GM13976 (cell line): ENCODE results near the gene DSCAML1.

ENCODE experiments used
- DNase-seq: peaks from one replicate; pipeline ENCODE4 v3.0.0; 2012; ENCODE audit warnings: low spot score
- in situ Hi-C: fragments of 300-500 bp; cut with MboI; formaldehyde crosslinking; loops from one replicate; pipeline ENCODE4 v1.12.0; 2022; ENCODE audit warnings: low sequenced_read_pairs, mixed read lengths, inconsistent platforms; ENCODE audit not compliant: unreplicated experiment
- TF ChIP-seq, protein P1 (sequence below): IDR thresholded peaks from 2 replicates; pipeline ENCODE4 v1.5.1; 2012; ENCODE audit warnings: borderline replicate concordance, mild to moderate bottlenecking; ENCODE audit not compliant: insufficient read depth; ENCODE audit errors: extremely low read depth, missing control alignments, control extremely low read depth

The DSCAML1 gene

DNA sequence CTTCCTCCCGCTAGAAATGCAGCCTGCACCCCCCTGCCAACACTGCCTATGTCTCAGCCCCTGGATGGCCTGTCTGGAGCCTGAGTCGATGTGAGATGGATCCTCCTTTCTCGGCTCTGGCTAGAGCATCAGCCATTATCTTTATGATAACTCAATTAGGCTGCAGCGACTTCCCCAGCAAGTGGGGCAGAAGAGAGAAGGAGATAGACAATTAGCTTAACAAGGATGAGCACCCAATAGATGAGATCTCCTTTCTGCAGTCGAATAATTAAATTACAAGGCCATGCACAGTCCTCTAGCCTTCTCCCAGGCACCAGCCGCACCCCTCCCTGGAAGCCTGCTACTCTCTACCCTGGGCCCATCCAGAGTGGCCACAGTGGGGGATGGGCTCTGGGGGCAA lies 290.0 kb downstream of the DSCAML1 start:
- no peak for DNase-seq
- TF ChIP-seq, protein P1, sequence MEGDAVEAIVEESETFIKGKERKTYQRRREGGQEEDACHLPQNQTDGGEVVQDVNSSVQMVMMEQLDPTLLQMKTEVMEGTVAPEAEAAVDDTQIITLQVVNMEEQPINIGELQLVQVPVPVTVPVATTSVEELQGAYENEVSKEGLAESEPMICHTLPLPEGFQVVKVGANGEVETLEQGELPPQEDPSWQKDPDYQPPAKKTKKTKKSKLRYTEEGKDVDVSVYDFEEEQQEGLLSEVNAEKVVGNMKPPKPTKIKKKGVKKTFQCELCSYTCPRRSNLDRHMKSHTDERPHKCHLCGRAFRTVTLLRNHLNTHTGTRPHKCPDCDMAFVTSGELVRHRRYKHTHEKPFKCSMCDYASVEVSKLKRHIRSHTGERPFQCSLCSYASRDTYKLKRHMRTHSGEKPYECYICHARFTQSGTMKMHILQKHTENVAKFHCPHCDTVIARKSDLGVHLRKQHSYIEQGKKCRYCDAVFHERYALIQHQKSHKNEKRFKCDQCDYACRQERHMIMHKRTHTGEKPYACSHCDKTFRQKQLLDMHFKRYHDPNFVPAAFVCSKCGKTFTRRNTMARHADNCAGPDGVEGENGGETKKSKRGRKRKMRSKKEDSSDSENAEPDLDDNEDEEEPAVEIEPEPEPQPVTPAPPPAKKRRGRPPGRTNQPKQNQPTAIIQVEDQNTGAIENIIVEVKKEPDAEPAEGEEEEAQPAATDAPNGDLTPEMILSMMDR: no peak
- in situ Hi-C loops: no loop called here

DNA sequence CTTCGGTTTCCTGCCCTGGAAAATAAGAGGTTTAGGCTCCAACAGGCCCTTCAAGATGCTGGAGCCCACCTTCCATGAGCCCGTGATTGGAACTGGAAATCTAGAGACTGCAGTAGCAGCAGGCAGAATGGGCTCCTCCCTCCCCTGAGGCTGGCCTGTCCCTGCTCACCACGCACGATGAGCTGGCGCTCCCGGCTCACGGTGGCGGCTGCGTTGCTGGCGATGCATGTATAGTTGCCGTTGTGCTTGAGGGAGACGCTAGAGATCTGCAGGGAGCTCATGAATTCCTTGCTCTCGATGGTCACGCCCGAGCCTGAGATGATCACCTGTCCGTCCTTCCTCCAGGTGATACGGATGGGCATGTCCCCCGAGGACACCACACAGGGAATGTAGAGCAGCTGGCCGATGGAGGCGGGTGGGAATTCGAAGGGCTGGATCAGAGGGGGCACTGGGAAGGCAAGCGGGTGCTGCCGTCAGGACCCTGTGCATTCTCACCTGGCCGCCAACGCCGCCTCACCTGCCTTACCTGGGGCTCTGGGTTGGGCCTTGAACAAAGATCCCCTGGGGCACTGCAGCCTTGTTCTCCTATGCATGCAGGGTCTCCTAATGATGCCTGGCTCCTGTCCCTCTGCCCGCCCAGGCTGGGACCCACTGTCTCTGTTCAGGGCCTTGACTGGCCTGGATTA lies 291.6 kb downstream of the DSCAML1 start:
- in situ Hi-C loops: no loop called here
- TF ChIP-seq, protein P1: no peak
- no peak for DNase-seq

DNA sequence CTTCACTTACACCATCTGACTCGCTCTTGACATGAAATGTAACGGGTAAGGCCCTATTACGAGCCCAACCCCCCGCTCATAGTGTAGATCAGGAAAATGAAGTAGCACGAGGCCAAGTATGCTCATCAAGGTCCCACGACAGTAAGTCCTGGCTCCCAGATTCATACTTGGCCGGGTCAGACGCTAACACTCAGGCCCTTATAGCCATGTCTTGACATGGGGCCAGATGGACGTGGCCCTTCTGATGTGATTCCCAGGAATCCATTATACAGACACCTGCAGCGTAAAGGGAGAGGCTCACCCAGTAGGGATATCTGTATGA lies 294.3 kb downstream of the DSCAML1 start:
- DNase-seq: no peak
- TF ChIP-seq, protein P1: no peak
- in situ Hi-C loops: no loop called here

DNA sequence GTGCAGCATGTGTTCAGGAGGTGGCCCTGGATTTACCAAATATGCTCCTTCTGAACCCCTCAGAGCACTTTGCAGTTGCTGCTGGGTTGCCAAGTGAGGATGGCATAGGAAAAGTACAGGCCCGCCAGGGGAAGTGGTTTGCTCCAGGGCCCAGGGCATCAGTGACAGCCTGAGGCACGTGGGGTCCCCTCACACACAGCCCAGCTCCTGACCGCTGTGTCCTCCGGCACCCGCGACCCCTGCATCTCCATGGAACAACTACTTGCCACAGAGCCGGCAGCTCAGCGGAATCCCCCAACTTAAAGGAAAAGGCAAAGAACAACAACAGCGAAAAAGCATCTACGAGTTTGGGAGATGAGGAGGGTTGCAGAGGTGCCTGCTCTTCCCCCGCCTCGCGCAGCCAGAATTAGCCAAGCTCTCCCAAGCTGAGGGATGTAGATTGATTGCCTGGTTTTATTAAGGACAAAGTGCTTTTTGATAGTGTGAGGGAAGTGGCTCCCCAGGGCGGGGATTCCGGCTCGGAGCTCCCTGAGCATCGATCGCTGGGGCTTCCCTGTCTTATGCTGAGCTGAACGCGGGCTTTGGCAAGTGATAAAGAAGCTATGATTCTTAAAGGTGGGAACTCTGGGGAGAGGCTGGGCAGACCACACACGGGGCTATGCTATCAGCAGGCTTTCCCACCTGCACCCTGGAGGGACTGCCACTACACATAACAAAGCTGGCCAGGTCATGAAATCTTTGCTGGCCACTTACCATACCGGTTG lies 294.8 kb downstream of the DSCAML1 start:
- DNase-seq: no peak
- TF ChIP-seq, protein P1: no peak
- in situ Hi-C loops: no loop called here

DNA sequence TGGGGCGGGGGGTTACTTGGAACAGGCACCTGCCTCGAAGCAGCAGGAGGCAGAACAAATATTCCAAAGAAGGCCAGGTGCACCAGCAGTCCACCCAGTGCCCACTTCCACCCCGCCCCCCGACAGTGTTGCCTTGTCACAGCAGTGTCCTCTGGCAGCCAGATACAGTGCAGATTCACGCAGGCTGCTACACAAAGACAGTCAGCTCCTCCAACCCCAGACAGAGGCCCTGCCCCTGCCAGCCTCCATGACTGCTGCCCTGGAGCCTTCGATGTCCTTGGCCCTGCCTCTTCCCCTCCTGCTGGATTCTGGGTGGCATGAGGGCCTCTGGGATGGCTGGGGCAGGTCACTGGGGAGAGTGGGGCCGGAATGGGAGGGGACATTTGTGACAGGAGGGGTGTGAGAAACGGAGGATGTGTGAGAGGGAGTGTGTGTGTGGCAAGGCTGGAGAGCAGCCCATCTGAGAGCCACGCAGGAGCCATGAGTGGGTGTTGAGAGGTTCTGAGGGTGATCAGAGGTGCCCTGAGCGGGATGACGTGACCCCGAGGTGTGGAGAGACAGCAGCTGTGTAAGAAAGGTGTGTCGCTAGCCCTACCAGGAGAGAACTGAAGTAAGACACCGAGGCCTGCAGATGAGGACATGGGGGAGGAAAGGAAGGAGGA lies 295.6 kb downstream of the DSCAML1 start:
- DNase-seq: no peak
- TF ChIP-seq, protein P1: no peak
- in situ Hi-C loops: no loop called here

DNA sequence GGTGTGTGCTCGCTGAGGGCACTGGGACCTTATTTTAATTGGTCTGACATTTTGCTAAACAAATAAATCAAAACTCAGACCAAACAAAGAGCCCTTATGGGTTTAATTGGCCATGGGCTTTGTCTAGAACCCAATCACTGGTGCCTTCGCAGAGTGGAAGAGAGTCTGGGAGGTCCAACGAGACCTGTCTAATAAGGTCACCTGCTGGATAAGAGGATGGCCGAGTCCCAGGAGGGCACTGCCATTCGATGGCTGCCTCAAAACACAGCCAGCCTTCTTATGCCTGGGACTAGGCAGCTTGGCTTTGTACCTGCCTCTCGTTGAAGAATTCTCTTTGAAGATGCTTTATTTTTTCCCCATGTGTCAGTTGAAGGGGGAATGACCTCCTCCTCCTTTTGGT lies 298.2 kb downstream of the DSCAML1 start:
- TF ChIP-seq, protein P1: no peak
- in situ Hi-C loops: no loop called here
- DNase-seq: no peak
